ENCODE measurements around the gene ZNF416. TPM values are rescaled to one million over a fixed set of nuclear protein-coding genes. Genes with fewer than 3 reads are reported as not detected.

Gene ZNF416
- 1 to 10 TPM; 3.4 to 9.7 (median 7.7) TPM for polyA plus RNA-seq (ENCODE audit: low read depth in 6 of 6)

- Mint-ChIP-seq H3K4me3 (peak within 1 kb of the TSS; percentile 77 to 92 (median 86)), H3K27me3 (no peaks in the 10 kb centered on the region), H3K27ac (peak within 1 kb of the TSS; percentile 66 to 94 (median 89)), H3K9me3 (peaks cover 23 to 40% (median 33%) of the 10 kb centered on the region in 7 donors), H3K36me3 (peaks cover 28 to 49% of the 10 kb centered on the region in 2 donors), H3K4me1 (peaks cover 32 to 47% (median 32%) of the 10 kb centered on the region in 3 donors)
- ATAC-seq (ENCODE audit: low read depth in 2 of 2), result peak; percentile 90 to 94
- peak; percentile 96 for DNase-seq
These were observed at the start of gene ZNF416 for GRCh38 chr19:57578487-57579205. ZNF416 (minus strand) TSS chr19:57578911; CDS start chr19:57578704, 207 bp downstream.

GRCh38 chr19:57623091-57623490 is 44.4 kb upstream of the ZNF416 start:
- no peak for DNase-seq
- H3K4me3 Mint-ChIP-seq, result peak overlapping the region in 1 of 8 donors; percentile 10
- no peak overlapping the region for H3K27ac Mint-ChIP-seq
- peaks cover 3 to 22% (median 11%) of the 10 kb centered on the region in 3 donors for H3K4me1 Mint-ChIP-seq
- H3K9me3 Mint-ChIP-seq, result peaks cover 15 to 85% (median 58%) of the 10 kb centered on the region in 7 donors
- H3K27me3 Mint-ChIP-seq, result no peaks in the 10 kb centered on the region
- H3K36me3 Mint-ChIP-seq, result peaks cover 54 to 56% of the 10 kb centered on the region in 2 donors
- no peak for ATAC-seq (ENCODE audit: low read depth in 2 of 2)

- peaks cover 73 to 75% of the 10 kb centered on the region in 2 donors for H3K36me3 Mint-ChIP-seq
- H3K4me3 Mint-ChIP-seq, result peak overlapping the region in 1 of 8 donors; percentile 9
- H3K27me3 Mint-ChIP-seq, result no peaks in the 10 kb centered on the region
- H3K9me3 Mint-ChIP-seq, result peaks cover 28 to 95% (median 76%) of the 10 kb centered on the region in 7 donors
- DNase-seq (no peak), ATAC-seq (ENCODE audit: low read depth in 2 of 2) (no peak)
- H3K4me1 Mint-ChIP-seq, result peaks cover 19 to 42% (median 26%) of the 10 kb centered on the region in 3 donors
- peak overlapping the region in 1 of 6 donors; percentile 44 for H3K27ac Mint-ChIP-seq
These were observed 42.1 kb upstream of the ZNF416 start for GRCh38 chr19:57620673-57621348.

- Mint-ChIP-seq H3K4me1 (peaks cover 42 to 57% (median 46%) of the 10 kb centered on the region in 3 donors), H3K27ac (peak overlapping the region in 4 of 6 donors; percentile 64 to 92 (median 87)), H3K36me3 (peaks cover 46 to 61% of the 10 kb centered on the region in 2 donors), H3K4me3 (peak overlapping the region; percentile 92 to 97 (median 95)), H3K27me3 (no peaks in the 10 kb centered on the region), H3K9me3 (peaks cover 41 to 66% (median 54%) of the 10 kb centered on the region in 7 donors)
- DNase-seq (no peak), ATAC-seq (ENCODE audit: low read depth in 2 of 2) (no peak)
These were observed 36.6 kb upstream of the ZNF416 start for GRCh38 chr19:57615346-57615745.

GRCh38 chr19:57613941-57614743 is 35.4 kb upstream of the ZNF416 start, which contains the start of gene ZNF134:
ZNF134 (plus strand) TSS chr19:57614242; CDS start chr19:57619469, 5,227 bp downstream.
- peak within 1 kb of the TSS in 5 of 6 donors; percentile 72 to 97 (median 92) for H3K27ac Mint-ChIP-seq
- peaks cover 33 to 54% (median 42%) of the 10 kb centered on the region in 7 donors for H3K9me3 Mint-ChIP-seq
- peaks cover 34 to 49% of the 10 kb centered on the region in 2 donors for H3K36me3 Mint-ChIP-seq
- peaks cover 41 to 51% (median 42%) of the 10 kb centered on the region in 3 donors for H3K4me1 Mint-ChIP-seq
- ATAC-seq (ENCODE audit: low read depth in 2 of 2), result peak; percentile 100
- H3K27me3 Mint-ChIP-seq, result no peaks in the 10 kb centered on the region
- DNase-seq, result peak; percentile 87
- H3K4me3 Mint-ChIP-seq, result peak within 1 kb of the TSS; percentile 92 to 97 (median 95)

GRCh38 chr19:57611113-57611512 is 32.4 kb upstream of the ZNF416 start:
- Mint-ChIP-seq H3K4me1 (peaks cover 20 to 26% (median 25%) of the 10 kb centered on the region in 3 donors), H3K9me3 (peaks cover 13 to 34% (median 17%) of the 10 kb centered on the region in 7 donors), H3K4me3 (peak overlapping the region in 1 of 8 donors; percentile 54), H3K27ac (no peak overlapping the region), H3K36me3 (peaks cover 22 to 29% of the 10 kb centered on the region in 2 donors), H3K27me3 (no peaks in the 10 kb centered on the region)
- no peak for ATAC-seq (ENCODE audit: low read depth in 2 of 2)
- no peak for DNase-seq

- no peaks in the 10 kb centered on the region for H3K27me3 Mint-ChIP-seq
- peaks cover 0 to 12% (median 6%) of the 10 kb centered on the region in 3 donors for H3K4me1 Mint-ChIP-seq
- H3K9me3 Mint-ChIP-seq, result peaks cover 2 to 24% (median 10%) of the 10 kb centered on the region in 7 donors
- H3K27ac Mint-ChIP-seq, result no peak overlapping the region
- no peak overlapping the region for H3K4me3 Mint-ChIP-seq
- ATAC-seq (ENCODE audit: low read depth in 2 of 2), result no peak
- DNase-seq, result no peak
- peaks cover 25 to 47% of the 10 kb centered on the region in 2 donors for H3K36me3 Mint-ChIP-seq
These were observed 28.2 kb upstream of the ZNF416 start for GRCh38 chr19:57606931-57607330.

- DNase-seq (peak; percentile 82), ATAC-seq (ENCODE audit: low read depth in 2 of 2) (peak; percentile 98 to 99)
- Mint-ChIP-seq H3K4me3 (peak within 1 kb of the TSS; percentile 82 to 95 (median 90)), H3K27me3 (peaks cover 0 to 7% (median 0%) of the 10 kb centered on the region in 3 donors), H3K9me3 (peaks cover 5 to 17% (median 11%) of the 10 kb centered on the region in 7 donors), H3K4me1 (peaks cover 24 to 28% (median 27%) of the 10 kb centered on the region in 3 donors), H3K27ac (peak within 1 kb of the TSS in 5 of 6 donors; percentile 3 to 95 (median 51)), H3K36me3 (peaks cover 4 to 27% of the 10 kb centered on the region in 2 donors)
These were observed 21.2 kb upstream of the ZNF416 start, which contains the start of gene ZNF530 for GRCh38 chr19:57599761-57600383. ZNF530 (plus strand) TSS chr19:57599885; CDS start chr19:57604346, 4,461 bp downstream.

- Mint-ChIP-seq H3K36me3 (peaks cover 0 to 22% of the 10 kb centered on the region in 2 donors), H3K27ac (peak overlapping the region in 4 of 6 donors; percentile 3 to 95 (median 61)), H3K9me3 (peaks cover 6 to 19% (median 10%) of the 10 kb centered on the region in 7 donors), H3K4me3 (peak overlapping the region; percentile 82 to 95 (median 90)), H3K27me3 (peaks cover 0 to 7% (median 0%) of the 10 kb centered on the region in 3 donors), H3K4me1 (peaks cover 24 to 28% (median 27%) of the 10 kb centered on the region in 3 donors)
- DNase-seq (no peak), ATAC-seq (ENCODE audit: low read depth in 2 of 2) (peak in 1 of 2 donors; percentile 12)
These were observed 20.7 kb upstream of the ZNF416 start for GRCh38 chr19:57599377-57599760.

GRCh38 chr19:57587529-57587928 is 8.8 kb upstream of the ZNF416 start:
- Mint-ChIP-seq H3K4me1 (peaks cover 28 to 36% (median 29%) of the 10 kb centered on the region in 3 donors), H3K4me3 (peak overlapping the region in 1 of 8 donors; percentile 37), H3K27ac (no peak overlapping the region), H3K36me3 (peaks cover 62 to 79% of the 10 kb centered on the region in 2 donors), H3K9me3 (peaks cover 25 to 77% (median 68%) of the 10 kb centered on the region in 7 donors), H3K27me3 (no peaks in the 10 kb centered on the region)
- DNase-seq (no peak), ATAC-seq (ENCODE audit: low read depth in 2 of 2) (no peak)

- Mint-ChIP-seq H3K27me3 (no peaks in the 10 kb centered on the region), H3K4me1 (peaks cover 23 to 48% (median 33%) of the 10 kb centered on the region in 3 donors), H3K4me3 (peak within 1 kb of the TSS; percentile 89 to 99 (median 96)), H3K36me3 (peaks cover 34 to 53% of the 10 kb centered on the region in 2 donors), H3K27ac (peak within 1 kb of the TSS; percentile 91 to 96 (median 94)), H3K9me3 (peaks cover 20 to 48% (median 37%) of the 10 kb centered on the region in 7 donors)
- peak; percentile 91 to 93 for ATAC-seq (ENCODE audit: low read depth in 2 of 2)
- peak; percentile 91 for DNase-seq
These were observed 5.1 kb upstream of the ZNF416 start, which contains the start of gene ZIK1 for GRCh38 chr19:57583521-57584416. ZIK1 (plus strand) TSS chr19:57584145; CDS start chr19:57584357, 212 bp downstream.

Measured in naive B cell (primary cell).